ENCODE results near the gene F7.

F7 gene

DNA sequence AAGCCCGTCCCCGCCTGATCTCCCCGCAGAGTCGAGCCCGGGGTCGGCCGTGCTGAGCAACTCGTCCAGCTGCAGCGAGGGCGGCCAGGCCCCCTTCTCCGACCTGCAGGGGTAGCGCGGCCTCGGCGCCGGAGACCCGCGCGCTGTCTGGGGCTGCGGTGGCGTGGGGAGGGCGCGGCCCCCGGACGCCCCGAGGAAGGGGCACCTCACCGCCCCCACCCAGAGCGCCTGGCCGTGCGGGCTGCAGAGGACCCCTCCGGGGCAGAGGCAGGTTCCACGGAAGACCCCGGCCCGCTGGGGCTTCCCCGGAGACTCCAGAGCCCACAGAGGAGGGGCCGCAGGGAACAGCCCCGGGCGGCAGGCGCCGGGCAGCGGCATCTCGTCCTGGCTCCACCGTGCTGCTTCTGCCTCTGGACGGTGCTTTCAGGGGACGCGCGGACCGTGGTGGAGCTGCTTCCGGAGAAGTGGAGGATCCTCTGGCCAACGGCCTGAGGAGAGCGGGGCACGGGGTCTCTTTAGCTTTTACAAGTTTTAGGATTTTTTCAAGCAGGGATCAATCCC lies 8.8 kb upstream of the F7 start:
- Histone ChIP-seq H3K27ac (ENCODE audit: low read depth, low read length) (no peak overlapping the region), H3K79me2 (ENCODE audit: control insufficient read depth, low read length) (no peaks in the 10 kb centered on the region), H3F3A (ENCODE audit: control insufficient read depth, insufficient read depth) (no peaks in the 10 kb centered on the region), H3K4me2 (ENCODE audit: low read length) (no peak overlapping the region), H4K20me1 (ENCODE audit: control insufficient read depth, insufficient read depth, low read depth, low read length) (no peaks in the 10 kb centered on the region), H3K27me3 (ENCODE audit: control insufficient read depth, low read length) (no peaks in the 10 kb centered on the region), H3K36me3 (ENCODE audit: control insufficient read depth, low read length) (no peaks in the 10 kb centered on the region), H3K4me3 (ENCODE audit: low read length) (no peak overlapping the region), H3K9me3 (ENCODE audit: control insufficient read depth, insufficient read depth, low read length) (no peaks in the 10 kb centered on the region), H3K9me2 (replicated peaks; ENCODE audit: control insufficient read depth, low read length) (no peaks in the 10 kb centered on the region), H3K4me1 (ENCODE audit: control insufficient read depth, low read length) (no peaks in the 10 kb centered on the region)
- no peak for TF ChIP-seq EZH2phosphoT487 (IDR thresholded peaks at IDR 0.05; ENCODE audit: borderline replicate concordance, low read length)
- TF ChIP-seq, protein P1, sequence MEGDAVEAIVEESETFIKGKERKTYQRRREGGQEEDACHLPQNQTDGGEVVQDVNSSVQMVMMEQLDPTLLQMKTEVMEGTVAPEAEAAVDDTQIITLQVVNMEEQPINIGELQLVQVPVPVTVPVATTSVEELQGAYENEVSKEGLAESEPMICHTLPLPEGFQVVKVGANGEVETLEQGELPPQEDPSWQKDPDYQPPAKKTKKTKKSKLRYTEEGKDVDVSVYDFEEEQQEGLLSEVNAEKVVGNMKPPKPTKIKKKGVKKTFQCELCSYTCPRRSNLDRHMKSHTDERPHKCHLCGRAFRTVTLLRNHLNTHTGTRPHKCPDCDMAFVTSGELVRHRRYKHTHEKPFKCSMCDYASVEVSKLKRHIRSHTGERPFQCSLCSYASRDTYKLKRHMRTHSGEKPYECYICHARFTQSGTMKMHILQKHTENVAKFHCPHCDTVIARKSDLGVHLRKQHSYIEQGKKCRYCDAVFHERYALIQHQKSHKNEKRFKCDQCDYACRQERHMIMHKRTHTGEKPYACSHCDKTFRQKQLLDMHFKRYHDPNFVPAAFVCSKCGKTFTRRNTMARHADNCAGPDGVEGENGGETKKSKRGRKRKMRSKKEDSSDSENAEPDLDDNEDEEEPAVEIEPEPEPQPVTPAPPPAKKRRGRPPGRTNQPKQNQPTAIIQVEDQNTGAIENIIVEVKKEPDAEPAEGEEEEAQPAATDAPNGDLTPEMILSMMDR (IDR thresholded peaks at IDR 0.05; ENCODE audit: low read depth, low read length, poor library complexity, severe bottlenecking) = no peak

- Histone ChIP-seq H3K79me2 (ENCODE audit: control insufficient read depth, low read length) (no peaks in the 10 kb centered on the region), H3K36me3 (ENCODE audit: control insufficient read depth, low read length) (no peaks in the 10 kb centered on the region), H3K4me1 (ENCODE audit: control insufficient read depth, low read length) (no peaks in the 10 kb centered on the region), H3K9me3 (ENCODE audit: control insufficient read depth, insufficient read depth, low read length) (no peaks in the 10 kb centered on the region), H3K4me2 (ENCODE audit: low read length) (no peak overlapping the region), H4K20me1 (ENCODE audit: control insufficient read depth, insufficient read depth, low read depth, low read length) (no peaks in the 10 kb centered on the region), H3F3A (ENCODE audit: control insufficient read depth, insufficient read depth) (no peaks in the 10 kb centered on the region), H3K4me3 (ENCODE audit: low read length) (no peak overlapping the region), H3K9me2 (replicated peaks; ENCODE audit: control insufficient read depth, low read length) (no peaks in the 10 kb centered on the region), H3K27me3 (ENCODE audit: control insufficient read depth, low read length) (no peaks in the 10 kb centered on the region), H3K27ac (ENCODE audit: low read depth, low read length) (no peak overlapping the region)
- TF ChIP-seq, protein P1 (IDR thresholded peaks at IDR 0.05; ENCODE audit: low read depth, low read length, poor library complexity, severe bottlenecking) = no peak
- no peak for TF ChIP-seq EZH2phosphoT487 (IDR thresholded peaks at IDR 0.05; ENCODE audit: borderline replicate concordance, low read length)
Measured at GRCh38 chr13:113097651-113098050, 7.9 kb upstream of the F7 start.

DNA sequence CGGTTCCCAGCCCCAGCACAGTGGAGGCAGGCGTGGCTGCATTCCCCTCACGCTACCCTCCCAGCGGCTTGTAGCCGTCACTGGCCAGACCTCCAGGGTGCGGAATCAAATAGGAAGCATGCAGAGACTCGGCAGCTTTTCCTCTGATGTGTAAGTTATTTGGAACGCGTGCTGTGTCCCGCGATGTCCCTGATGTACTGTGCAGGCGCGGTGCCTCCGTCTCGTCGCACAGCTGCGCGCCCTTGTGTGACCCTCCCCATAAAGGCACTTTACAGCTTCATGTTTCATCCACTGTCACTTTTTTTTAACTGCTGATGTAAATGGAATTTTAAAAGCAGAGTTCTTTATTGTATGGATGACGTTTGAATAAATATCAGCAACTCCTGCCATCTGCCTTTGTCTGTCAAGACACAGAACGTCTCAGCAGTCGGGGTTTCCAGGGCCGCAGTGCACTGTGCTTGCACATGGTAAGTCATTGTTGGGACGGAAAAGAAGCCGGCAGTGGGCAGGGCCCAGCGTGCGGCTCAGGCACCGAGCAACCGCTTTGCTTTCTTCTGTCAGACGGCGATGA lies 7.3 kb upstream of the F7 start:
- Histone ChIP-seq H4K20me1 (ENCODE audit: control insufficient read depth, insufficient read depth, low read depth, low read length) (no peaks in the 10 kb centered on the region), H3K4me2 (ENCODE audit: low read length) (no peak overlapping the region), H3K27ac (ENCODE audit: low read depth, low read length) (no peak overlapping the region), H3K27me3 (ENCODE audit: control insufficient read depth, low read length) (no peaks in the 10 kb centered on the region), H3F3A (ENCODE audit: control insufficient read depth, insufficient read depth) (no peaks in the 10 kb centered on the region), H3K4me3 (ENCODE audit: low read length) (no peak overlapping the region), H3K36me3 (ENCODE audit: control insufficient read depth, low read length) (no peaks in the 10 kb centered on the region), H3K4me1 (ENCODE audit: control insufficient read depth, low read length) (no peaks in the 10 kb centered on the region), H3K9me3 (ENCODE audit: control insufficient read depth, insufficient read depth, low read length) (no peaks in the 10 kb centered on the region), H3K9me2 (replicated peaks; ENCODE audit: control insufficient read depth, low read length) (no peaks in the 10 kb centered on the region), H3K79me2 (ENCODE audit: control insufficient read depth, low read length) (no peaks in the 10 kb centered on the region)
- no peak for TF ChIP-seq EZH2phosphoT487 (IDR thresholded peaks at IDR 0.05; ENCODE audit: borderline replicate concordance, low read length)
- TF ChIP-seq, protein P1 (IDR thresholded peaks at IDR 0.05; ENCODE audit: low read depth, low read length, poor library complexity, severe bottlenecking) = no peak

All from DOHH2 (cell line).